Lower leg skin (tissue), 4 donors: Measurements from ENCODE around the gene PAK5. TPM values are rescaled to one million over a fixed set of nuclear protein-coding genes. Genes with fewer than 3 reads are reported as not detected.

Experiments used
- DNase-seq, 2 donors: peaks; one replicate each; pipeline ENCODE4 v3.0.0-alpha.2; 2019; ENCODE audit warnings: low spot score in 2 of 2
- H3K4me3 ChIP-seq: fragments of 200-600 bp; sonication (generic); 2 replicates; pipeline ENCODE4 v1.5.1; 2017; ENCODE audit warnings: mild to moderate bottlenecking, low read depth; ENCODE audit not compliant: poor library complexity, severe bottlenecking
- POLR2A ChIP-seq, 2 donors: fragments of 450-650 bp; IDR thresholded peaks; one replicate each; pipeline ENCODE4 v1.6.1; 2016 to 2017; ENCODE audit warnings: antibody characterized with exemption in 2 of 2, mild to moderate bottlenecking in 1 of 2, moderate library complexity in 1 of 2
- WGBS, 2 donors: methylation state at CpG; one replicate each; pipeline ENCODE4 v1.1.5; 2018; 5-methylcytosine and 5-hydroxymethylcytosine counted together
- intact Hi-C: fragments of 100-400 bp; cut with DNase I; formaldehyde crosslinking; loops from one replicate; pipeline ENCODE4 v1.15.0; 2023; ENCODE audit warnings: low total_unique reads
- total RNA-seq, 4 donors: library from RNA; depleted of rRNA; stranded (reverse); fragments of >200 nt; gene quantifications; one replicate each; pipeline ENCODE4 v1.1.0, GENCODE V29; 2016
- TF ChIP-seq, protein P1 (sequence below), 3 donors: fragments of 450-650 bp; IDR thresholded peaks; one replicate each; pipeline ENCODE4 v1.5.1; 2016; ENCODE audit warnings: antibody characterized with exemption in 3 of 3, mild to moderate bottlenecking in 3 of 3, moderate library complexity in 2 of 3

PAK5 gene
- total RNA-seq, 4 donors from 2014 or later = 0.08 to 0.46 (median 0.18) TPM

DNA sequence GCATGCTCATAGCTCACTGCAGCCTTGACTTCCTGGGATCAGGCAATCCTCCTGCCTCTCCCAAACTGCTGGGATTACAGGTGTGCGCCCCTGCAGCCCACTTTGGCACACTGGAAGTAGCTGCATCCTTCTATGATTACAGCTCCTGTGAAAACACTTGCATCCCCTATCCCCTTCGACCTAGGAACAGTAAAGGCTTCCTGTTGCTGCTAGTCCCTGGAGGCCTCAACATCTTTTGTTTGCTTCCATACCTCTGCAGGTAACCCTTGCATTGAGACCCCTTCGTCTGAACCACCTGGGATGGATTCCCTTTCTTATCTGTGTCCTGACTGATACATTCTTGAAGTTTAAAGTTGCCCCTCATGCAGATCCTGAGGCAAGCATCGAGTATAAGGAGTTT lies 152.4 kb downstream of the PAK5 start:
- DNase-seq = no peak
- 57% methylated on average over 4 of the region's 4 CpGs for WGBS, 2 donors
- no peak overlapping the region for H3K4me3 ChIP-seq
- intact Hi-C loops = no loop called here
- TF ChIP-seq POLR2A (IDR thresholded peaks at IDR 0.05) = no peak
- TF ChIP-seq, protein P1, sequence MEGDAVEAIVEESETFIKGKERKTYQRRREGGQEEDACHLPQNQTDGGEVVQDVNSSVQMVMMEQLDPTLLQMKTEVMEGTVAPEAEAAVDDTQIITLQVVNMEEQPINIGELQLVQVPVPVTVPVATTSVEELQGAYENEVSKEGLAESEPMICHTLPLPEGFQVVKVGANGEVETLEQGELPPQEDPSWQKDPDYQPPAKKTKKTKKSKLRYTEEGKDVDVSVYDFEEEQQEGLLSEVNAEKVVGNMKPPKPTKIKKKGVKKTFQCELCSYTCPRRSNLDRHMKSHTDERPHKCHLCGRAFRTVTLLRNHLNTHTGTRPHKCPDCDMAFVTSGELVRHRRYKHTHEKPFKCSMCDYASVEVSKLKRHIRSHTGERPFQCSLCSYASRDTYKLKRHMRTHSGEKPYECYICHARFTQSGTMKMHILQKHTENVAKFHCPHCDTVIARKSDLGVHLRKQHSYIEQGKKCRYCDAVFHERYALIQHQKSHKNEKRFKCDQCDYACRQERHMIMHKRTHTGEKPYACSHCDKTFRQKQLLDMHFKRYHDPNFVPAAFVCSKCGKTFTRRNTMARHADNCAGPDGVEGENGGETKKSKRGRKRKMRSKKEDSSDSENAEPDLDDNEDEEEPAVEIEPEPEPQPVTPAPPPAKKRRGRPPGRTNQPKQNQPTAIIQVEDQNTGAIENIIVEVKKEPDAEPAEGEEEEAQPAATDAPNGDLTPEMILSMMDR (IDR thresholded peaks at IDR 0.05) = no peak

DNA sequence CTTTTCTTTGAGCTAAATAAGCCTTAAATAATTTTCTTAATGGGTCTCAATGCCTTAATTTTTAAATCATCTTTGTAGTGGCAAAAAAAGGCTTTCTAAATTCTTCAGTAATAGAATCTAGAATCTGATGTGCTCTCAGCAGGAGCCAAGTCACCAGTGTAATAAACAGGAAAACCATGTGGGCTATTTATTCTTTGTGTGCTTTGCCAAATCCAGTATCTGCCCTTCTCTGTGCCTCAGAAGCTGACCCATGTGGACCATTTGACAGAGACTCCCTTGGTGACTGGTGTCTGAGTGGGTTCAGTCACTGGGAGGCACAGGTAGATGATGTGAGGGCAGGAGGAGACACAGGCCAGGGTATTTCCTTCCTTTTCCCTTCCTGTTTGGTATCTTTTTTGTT lies 152.9 kb downstream of the PAK5 start:
- no peak for TF ChIP-seq POLR2A (IDR thresholded peaks at IDR 0.05)
- TF ChIP-seq, protein P1 (IDR thresholded peaks at IDR 0.05) = no peak
- no peak for DNase-seq
- intact Hi-C loops = no loop called here
- H3K4me3 ChIP-seq = no peak overlapping the region

DNA sequence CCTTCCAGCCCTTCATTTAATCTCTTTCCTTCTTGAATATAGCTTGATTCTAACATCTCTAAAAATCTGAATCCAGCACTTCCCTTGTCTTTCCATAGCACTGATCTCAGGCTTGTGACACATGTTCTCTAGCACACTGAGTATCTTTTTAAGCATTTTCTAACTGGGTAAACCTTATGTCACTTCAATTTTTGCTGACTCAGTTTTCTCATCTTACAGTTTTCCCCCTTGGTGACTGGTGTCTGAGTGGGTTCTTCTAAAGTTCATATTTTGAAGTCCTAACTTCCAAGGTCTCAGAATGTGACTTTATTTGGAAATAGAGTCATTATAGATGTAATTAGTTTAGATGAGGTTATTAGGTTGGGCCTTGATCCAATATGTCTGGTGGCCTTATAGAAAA lies 153.9 kb downstream of the PAK5 start:
- H3K4me3 ChIP-seq = no peak overlapping the region
- intact Hi-C loops = no loop called here
- DNase-seq = no peak
- TF ChIP-seq, protein P1 (IDR thresholded peaks at IDR 0.05) = no peak
- TF ChIP-seq POLR2A (IDR thresholded peaks at IDR 0.05) = no peak

- TF ChIP-seq, protein P1 (IDR thresholded peaks at IDR 0.05) = no peak
- TF ChIP-seq POLR2A (IDR thresholded peaks at IDR 0.05) = no peak
- 87 to 91% methylated on average over 3 of the region's 3 CpGs for WGBS, 2 donors
- H3K4me3 ChIP-seq = no peak overlapping the region
- no peak for DNase-seq
- intact Hi-C loops = no loop called here
Observed at GRCh38 chr20:9677100-9677623, 161.7 kb downstream of the PAK5 start.

DNA sequence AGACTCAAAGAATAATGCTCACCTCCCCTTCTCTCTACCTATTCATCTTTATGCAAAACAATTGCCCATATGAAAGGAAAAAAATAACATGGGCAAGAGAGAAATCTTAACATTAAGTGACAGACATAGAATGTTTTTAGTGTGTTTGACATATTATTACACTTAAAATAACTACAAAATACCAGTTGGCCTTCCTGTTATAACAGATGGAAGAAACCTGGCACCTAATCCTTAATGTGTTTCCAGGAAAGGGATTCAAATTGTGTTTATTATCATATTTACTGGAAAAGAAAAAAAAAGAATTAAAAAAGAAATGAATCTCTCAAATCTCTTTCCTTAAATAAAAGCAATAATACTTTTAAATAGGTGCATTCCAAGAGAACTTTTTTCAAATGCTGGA lies 165.9 kb downstream of the PAK5 start:
- H3K4me3 ChIP-seq = no peak overlapping the region
- no peak for DNase-seq
- intact Hi-C loops = no loop called here

GRCh38 chr20:9672027-9672426 lies 166.8 kb downstream of the PAK5 start:
- TF ChIP-seq POLR2A (IDR thresholded peaks at IDR 0.05) = no peak
- TF ChIP-seq, protein P1 (IDR thresholded peaks at IDR 0.05) = no peak
- H3K4me3 ChIP-seq = no peak overlapping the region
- DNase-seq = no peak
- intact Hi-C loops = no loop called here
- WGBS, 2 donors = 85 to 89% methylated on average over 2 of the region's 2 CpGs

More for the DNA sequence above, 165.9 kb downstream of the PAK5 start:
- no peak for TF ChIP-seq POLR2A (IDR thresholded peaks at IDR 0.05)
- TF ChIP-seq, protein P1 (IDR thresholded peaks at IDR 0.05) = no peak
